Gastroesophageal sphincter (tissue), 4 donors: ENCODE data around the gene ASIC4. TPM values are rescaled to one million over a fixed set of nuclear protein-coding genes. Genes with fewer than 3 reads are reported as not detected.

Source experiments
- ATAC-seq: fragments of 150-250 bp; one replicate; pipeline ENCODE4 v1.9.1; 2016; ENCODE audit warnings: mild to moderate bottlenecking, moderate library complexity
- H3K27ac ChIP-seq, 4 donors: fragments of 200-600 bp; sonication (generic) in 3 of 4; 1 replicate in 3 of 4; 2 replicates in 1 of 4; pipeline ENCODE4 v1.5.1; 2016 to 2019
- H3K27me3 ChIP-seq: fragments of 200-600 bp; sonication (generic); one replicate; pipeline ENCODE4 v1.5.1; 2019
- H3K36me3 ChIP-seq, 2 donors: fragments of 200-600 bp; sonication (generic); one replicate each; pipeline ENCODE4 v1.5.1; 2019; ENCODE audit warnings: control low read depth in 1 of 2
- H3K4me1 ChIP-seq, 3 donors: fragments of 200-600 bp; sonication (generic); 1 replicate in 2 of 3; 2 replicates in 1 of 3; pipeline ENCODE4 v1.5.1; 2016 to 2019; ENCODE audit warnings: control low read depth in 2 of 3
- H3K4me3 ChIP-seq, 2 donors: fragments of 200-600 bp; sonication (generic); one replicate each; pipeline ENCODE4 v1.5.1; 2019; ENCODE audit warnings: mild to moderate bottlenecking in 1 of 2, moderate library complexity in 1 of 2
- H3K9me3 ChIP-seq, 3 donors: fragments of 200-600 bp; sonication (generic); one replicate each; pipeline ENCODE4 v1.5.1; 2017 to 2019; ENCODE audit warnings: control low read depth in 2 of 3
- EP300 ChIP-seq: sonication (generic); formaldehyde crosslinking; IDR thresholded peaks from one replicate; pipeline ENCODE4 v1.6.1; 2017; ENCODE audit warnings: antibody characterized with exemption, mild to moderate bottlenecking
- POLR2A ChIP-seq, 2 donors: fragments of 450-650 bp; IDR thresholded peaks; one replicate each; pipeline ENCODE4 v1.6.1; 2017; ENCODE audit warnings: antibody characterized with exemption in 2 of 2, mild to moderate bottlenecking in 2 of 2, moderate library complexity in 1 of 2
- POLR2AphosphoS5 ChIP-seq: sonication (generic); formaldehyde crosslinking; IDR thresholded peaks from one replicate; pipeline ENCODE4 v1.6.1; 2017; ENCODE audit warnings: antibody characterized with exemption
- WGBS, 2 donors: methylation state at CpG; one replicate each; pipeline ENCODE4 v1.1.5; 2018; ENCODE audit warnings: low coverage in 1 of 2; 5-methylcytosine and 5-hydroxymethylcytosine counted together
- total RNA-seq, 4 donors: library from RNA; depleted of rRNA; stranded (reverse); fragments of >200 nt; gene quantifications; one replicate each; pipeline ENCODE4 v1.1.0, GENCODE V29; 2016
- TF ChIP-seq, protein P1 (sequence below), 4 experiments: fragments of 200-600 bp in 2 of 4; fragments of 450-650 bp in 2 of 4; sonication (generic) in 1 of 4; IDR thresholded peaks; one replicate each; pipeline ENCODE4 v1.5.1; 2017 to 2019; ENCODE audit warnings: antibody characterized with exemption in 4 of 4, mild to moderate bottlenecking in 2 of 4, moderate library complexity in 2 of 4

Gene ASIC4
- total RNA-seq, 4 donors from 2014 or later: 0.16 TPM; not detected in 3

DNA sequence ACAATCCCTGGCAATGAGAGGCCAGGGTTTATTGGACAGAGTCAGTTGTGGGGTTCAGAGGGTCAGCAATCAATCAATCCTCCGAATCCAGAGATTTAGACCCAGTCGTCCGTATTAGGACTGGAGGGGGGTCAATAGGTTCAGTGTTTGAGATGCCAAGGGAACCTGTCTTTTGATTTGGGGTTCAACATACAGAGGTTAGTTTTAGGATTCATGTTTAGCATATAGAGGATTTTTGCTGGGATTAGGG lies 15.3 kb upstream of the ASIC4 start:
- TF ChIP-seq POLR2AphosphoS5 (no peak), POLR2A (IDR thresholded peaks at IDR 0.05) (no peak), EP300 (no peak)
- TF ChIP-seq, protein P1, sequence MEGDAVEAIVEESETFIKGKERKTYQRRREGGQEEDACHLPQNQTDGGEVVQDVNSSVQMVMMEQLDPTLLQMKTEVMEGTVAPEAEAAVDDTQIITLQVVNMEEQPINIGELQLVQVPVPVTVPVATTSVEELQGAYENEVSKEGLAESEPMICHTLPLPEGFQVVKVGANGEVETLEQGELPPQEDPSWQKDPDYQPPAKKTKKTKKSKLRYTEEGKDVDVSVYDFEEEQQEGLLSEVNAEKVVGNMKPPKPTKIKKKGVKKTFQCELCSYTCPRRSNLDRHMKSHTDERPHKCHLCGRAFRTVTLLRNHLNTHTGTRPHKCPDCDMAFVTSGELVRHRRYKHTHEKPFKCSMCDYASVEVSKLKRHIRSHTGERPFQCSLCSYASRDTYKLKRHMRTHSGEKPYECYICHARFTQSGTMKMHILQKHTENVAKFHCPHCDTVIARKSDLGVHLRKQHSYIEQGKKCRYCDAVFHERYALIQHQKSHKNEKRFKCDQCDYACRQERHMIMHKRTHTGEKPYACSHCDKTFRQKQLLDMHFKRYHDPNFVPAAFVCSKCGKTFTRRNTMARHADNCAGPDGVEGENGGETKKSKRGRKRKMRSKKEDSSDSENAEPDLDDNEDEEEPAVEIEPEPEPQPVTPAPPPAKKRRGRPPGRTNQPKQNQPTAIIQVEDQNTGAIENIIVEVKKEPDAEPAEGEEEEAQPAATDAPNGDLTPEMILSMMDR (IDR thresholded peaks at IDR 0.05): no peak
- Histone ChIP-seq H3K9me3 (no peaks in the 10 kb centered on the region), H3K4me3 (peak overlapping the region; percentile 59 to 69), H3K27me3 (peaks cover 10% of the 10 kb centered on the region), H3K4me1 (peaks cover 0 to 64% (median 23%) of the 10 kb centered on the region in 3 donors), H3K27ac (peak overlapping the region; percentile 86 to 99 (median 98)), H3K36me3 (peaks cover 0 to 27% of the 10 kb centered on the region in 2 donors)
- WGBS, 2 donors: 0% methylated on average over 3 of the region's 3 CpGs; no CpG with 5 or more reads in 1 of the 2 donors
- ATAC-seq: no peak

- Histone ChIP-seq H3K4me1 (peaks cover 0 to 58% (median 23%) of the 10 kb centered on the region in 3 donors), H3K36me3 (peaks cover 0 to 32% of the 10 kb centered on the region in 2 donors), H3K27ac (no peak overlapping the region), H3K9me3 (no peaks in the 10 kb centered on the region), H3K4me3 (peak overlapping the region in 1 of 2 donors; percentile 69), H3K27me3 (peaks cover 10% of the 10 kb centered on the region)
- WGBS, 2 donors: 31 to 57% methylated on average over 1 of the region's 1 CpG
- no peak for ATAC-seq
- TF ChIP-seq, protein P1 (IDR thresholded peaks at IDR 0.05): no peak
- TF ChIP-seq POLR2AphosphoS5 (no peak), POLR2A (IDR thresholded peaks at IDR 0.05) (no peak), EP300 (no peak)
These were observed 14.7 kb upstream of the ASIC4 start for GRCh38 chr2:219499555-219499954.

DNA sequence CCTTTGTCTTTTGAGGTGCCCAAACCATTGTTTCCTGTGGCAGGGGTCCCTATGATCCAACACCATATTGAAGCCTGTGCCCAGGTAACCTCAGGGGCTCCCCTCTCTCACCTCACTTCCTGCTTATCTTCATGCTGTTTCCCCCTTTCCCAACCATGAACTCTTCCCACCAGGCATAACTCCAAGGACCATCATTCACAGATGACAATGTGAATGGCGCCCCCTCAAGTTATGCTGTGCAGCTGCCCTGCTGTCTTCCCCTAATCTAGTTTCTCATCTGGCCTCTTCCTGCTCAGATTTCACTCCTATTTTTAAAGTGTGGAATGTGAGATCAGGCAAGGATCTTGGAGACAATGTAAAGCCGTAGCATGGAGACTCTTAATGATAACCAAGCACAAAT lies 14.1 kb upstream of the ASIC4 start:
- ATAC-seq: no peak
- Histone ChIP-seq H3K4me3 (no peak overlapping the region), H3K9me3 (no peaks in the 10 kb centered on the region), H3K27ac (no peak overlapping the region), H3K27me3 (peaks cover 10% of the 10 kb centered on the region), H3K36me3 (peaks cover 0 to 38% of the 10 kb centered on the region in 2 donors), H3K4me1 (peaks cover 0 to 52% (median 23%) of the 10 kb centered on the region in 3 donors)
- TF ChIP-seq EP300: no peak
- TF ChIP-seq POLR2AphosphoS5: no peak
- TF ChIP-seq POLR2A (IDR thresholded peaks at IDR 0.05): no peak
- TF ChIP-seq, protein P1 (IDR thresholded peaks at IDR 0.05): no peak
- WGBS, 2 donors: 67 to 82% methylated on average over 1 to 2 of the region's 2 CpGs

DNA sequence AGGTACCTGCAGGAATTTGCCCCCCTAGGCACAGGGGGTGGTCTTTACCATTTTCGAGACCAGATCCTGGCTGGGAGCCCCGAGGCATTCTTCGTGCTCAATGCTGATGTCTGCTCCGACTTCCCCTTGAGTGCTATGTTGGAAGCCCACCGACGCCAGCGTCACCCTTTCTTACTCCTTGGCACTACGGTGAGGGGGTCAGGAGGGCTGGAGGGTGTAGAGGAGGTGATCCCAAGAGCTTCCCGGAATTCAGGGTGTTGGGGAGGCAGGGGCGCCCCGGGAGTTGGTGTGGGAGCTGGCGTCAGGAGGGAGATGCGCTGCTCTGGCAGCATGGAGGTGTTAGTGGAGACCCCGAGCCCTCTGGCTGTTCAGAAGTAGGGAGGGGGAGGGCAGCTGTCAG lies 12.4 kb upstream of the ASIC4 start:
- Histone ChIP-seq H3K27me3 (peaks cover 4% of the 10 kb centered on the region), H3K36me3 (peaks cover 0 to 55% of the 10 kb centered on the region in 2 donors), H3K4me3 (no peak overlapping the region), H3K9me3 (no peaks in the 10 kb centered on the region), H3K4me1 (peaks cover 0 to 35% (median 12%) of the 10 kb centered on the region in 3 donors), H3K27ac (no peak overlapping the region)
- TF ChIP-seq POLR2A (IDR thresholded peaks at IDR 0.05) (no peak), POLR2AphosphoS5 (no peak), EP300 (no peak)
- TF ChIP-seq, protein P1 (IDR thresholded peaks at IDR 0.05): no peak
- no CpG with 5 or more reads among the region's 14 CpGs for WGBS, 2 donors
- no peak for ATAC-seq

DNA sequence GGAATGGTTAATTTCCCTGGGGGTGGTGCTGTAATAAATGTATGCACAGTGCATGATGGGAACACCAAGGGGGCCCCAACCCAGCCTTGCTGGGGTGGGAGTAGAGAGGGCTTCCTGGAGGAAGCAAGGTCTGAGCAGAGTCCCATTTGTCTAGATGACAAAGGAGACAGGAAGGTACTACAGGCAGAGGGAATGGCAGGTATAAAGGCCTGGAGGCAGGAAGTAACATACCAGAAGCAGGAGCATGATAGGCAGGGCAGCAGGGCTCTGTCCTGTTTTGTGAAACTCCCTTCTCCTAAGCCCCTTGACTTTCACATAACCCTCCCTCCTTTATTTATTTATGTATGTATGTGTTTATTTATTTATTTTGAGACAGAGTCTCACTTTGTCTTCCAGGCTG lies 11.7 kb upstream of the ASIC4 start:
- Histone ChIP-seq H3K36me3 (peaks cover 0 to 63% of the 10 kb centered on the region in 2 donors), H3K27ac (no peak overlapping the region), H3K4me1 (peaks cover 0 to 27% (median 7%) of the 10 kb centered on the region in 3 donors), H3K27me3 (no peaks in the 10 kb centered on the region), H3K4me3 (no peak overlapping the region), H3K9me3 (no peaks in the 10 kb centered on the region)
- TF ChIP-seq POLR2A (IDR thresholded peaks at IDR 0.05) (no peak), POLR2AphosphoS5 (no peak), EP300 (no peak)
- TF ChIP-seq, protein P1 (IDR thresholded peaks at IDR 0.05): no peak
- ATAC-seq: no peak
